GM13977 (cell line): Measurements from ENCODE around the gene ATP2B3.
A peak's percentile ranks its signal among the peaks of the same experiment; 100 is the strongest.

ENCODE experiments used
- DNase-seq: peaks from one replicate; pipeline ENCODE4 v3.0.0; 2012; ENCODE audit warnings: low spot score
- CTCF ChIP-seq: IDR thresholded peaks from 2 replicates; pipeline ENCODE4 v1.5.1; 2012; ENCODE audit warnings: mild to moderate bottlenecking, control low read depth; ENCODE audit not compliant: insufficient read depth; ENCODE audit errors: extremely low read depth, missing control alignments
- in situ Hi-C: fragments of 300-500 bp; cut with MboI; formaldehyde crosslinking; loops from one replicate; pipeline ENCODE4 v1.12.0; 2022; ENCODE audit warnings: low sequenced_read_pairs, low pct_unique_long_range_greater_than_20kb, mixed read lengths, inconsistent platforms; ENCODE audit not compliant: unreplicated experiment

Gene ATP2B3

DNA sequence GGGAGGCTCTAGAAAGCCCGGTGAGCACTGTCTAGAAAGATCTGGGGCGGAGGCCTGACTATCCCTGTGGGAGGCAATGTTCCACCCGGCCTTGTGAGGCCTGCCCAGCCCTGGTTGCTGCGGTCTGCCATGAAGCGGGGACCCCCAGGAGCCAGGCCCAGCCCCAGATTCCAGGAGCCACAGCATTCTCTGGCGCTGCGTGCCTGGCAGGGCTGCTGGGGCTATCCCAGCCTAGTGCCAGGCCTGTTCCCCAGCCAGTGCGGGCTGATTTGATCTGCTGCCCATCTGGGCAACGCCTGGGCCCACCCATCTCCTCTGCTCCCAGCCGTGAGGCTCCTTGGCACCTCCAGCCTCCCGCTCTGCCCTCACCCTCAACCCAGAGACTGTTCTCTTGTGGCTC is 19.6 kb downstream of the ATP2B3 start:
- no peak for TF ChIP-seq CTCF
- no peak for DNase-seq
- in situ Hi-C loops, result no loop called here

DNA sequence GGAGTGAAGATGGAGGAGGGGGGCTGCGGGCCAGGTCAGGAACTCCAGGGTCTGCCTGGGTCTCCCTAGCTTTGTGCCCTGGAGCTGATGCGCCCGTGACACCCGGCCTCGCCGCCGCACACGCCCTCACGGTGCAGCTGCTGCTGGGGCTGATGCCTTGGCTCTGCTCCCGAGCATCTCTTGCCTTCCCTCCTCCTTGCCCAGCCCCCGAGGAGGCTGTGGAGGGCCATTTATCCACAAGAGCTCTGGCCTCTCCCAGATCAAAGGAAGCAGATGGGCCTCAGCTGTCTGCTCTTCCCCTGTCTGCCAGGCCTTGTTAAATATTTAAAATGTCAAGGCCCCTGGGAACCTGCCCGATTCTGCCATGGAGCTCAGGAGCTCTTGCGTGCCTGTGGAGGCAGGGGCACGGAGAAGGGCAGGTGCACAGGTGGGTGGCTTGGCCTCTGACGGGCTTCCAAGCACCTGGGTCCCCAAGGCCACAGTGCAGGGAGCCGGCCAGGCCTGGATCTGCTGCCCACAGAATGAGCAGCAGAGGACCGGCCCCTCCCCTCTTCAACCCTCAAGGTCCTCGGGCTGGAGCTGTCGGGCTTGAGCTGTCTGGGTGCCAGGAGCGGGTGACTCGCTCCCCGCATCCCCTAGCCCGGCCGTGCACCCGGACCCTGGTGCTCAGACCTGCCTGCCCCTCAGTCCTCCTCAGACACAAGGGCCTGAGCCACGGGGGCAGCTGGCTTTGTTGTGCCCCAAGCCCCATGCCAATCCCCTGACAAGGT is 20.3 kb downstream of the ATP2B3 start:
- in situ Hi-C loops, result no loop called here
- no peak for DNase-seq
- TF ChIP-seq CTCF, result no peak

DNA sequence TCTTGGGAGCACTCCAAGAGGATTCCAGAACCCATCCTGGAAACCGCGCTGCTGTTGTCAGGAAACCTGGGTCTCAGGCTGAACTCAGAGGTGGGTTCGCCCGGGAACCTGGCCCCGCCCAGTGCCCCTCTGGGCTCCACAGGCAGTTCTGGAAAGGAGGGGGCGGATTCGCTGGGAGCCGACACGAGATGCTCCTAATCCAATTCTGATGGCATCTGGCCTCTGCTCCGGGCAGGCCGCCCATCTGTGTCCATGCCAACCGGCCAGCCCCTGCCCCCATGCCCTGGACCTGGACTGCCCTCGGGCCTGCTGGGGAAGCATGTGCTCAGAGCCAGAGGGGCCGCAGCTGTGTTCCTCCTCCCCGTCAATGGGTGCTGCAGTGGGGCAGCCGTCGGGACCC is 21.0 kb downstream of the ATP2B3 start:
- no peak for DNase-seq
- TF ChIP-seq CTCF, result no peak
- in situ Hi-C loops, result no loop called here

- DNase-seq, result peak; percentile 81
- TF ChIP-seq CTCF, result peak; percentile 88
- in situ Hi-C loops, result no loop called here
Observed at GRCh38 chrX:153539171-153539978, 21.9 kb downstream of the ATP2B3 start.

GRCh38 chrX:153539979-153540358 is 22.5 kb downstream of the ATP2B3 start:
- in situ Hi-C loops, result no loop called here
- TF ChIP-seq CTCF, result no peak
- DNase-seq, result no peak

DNA sequence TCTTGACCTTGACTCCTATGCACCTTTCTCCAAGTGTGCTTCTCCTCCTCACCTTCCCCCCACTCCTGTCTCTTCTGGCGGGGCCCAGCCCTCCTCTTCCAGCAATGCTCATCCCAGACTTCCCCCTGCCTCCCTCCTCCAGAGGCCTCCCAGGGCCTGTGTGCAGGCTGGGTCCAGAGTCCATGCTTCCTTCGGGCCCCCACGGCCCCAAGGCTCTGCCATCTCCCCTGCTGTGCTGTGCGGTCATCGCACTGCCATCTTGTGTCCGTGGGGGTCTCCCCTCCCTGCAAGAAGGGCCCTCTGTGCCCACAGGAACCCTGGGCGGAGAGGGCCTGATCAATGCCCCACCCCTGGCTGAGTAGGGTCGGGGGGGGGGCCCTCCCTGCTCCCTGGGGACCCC is 27.3 kb downstream of the ATP2B3 start:
- in situ Hi-C loops, result no loop called here

More for the DNA sequence above, 27.3 kb downstream of the ATP2B3 start:
- TF ChIP-seq CTCF, result no peak
- no peak for DNase-seq
